ENCODE results near the gene PTGES2.
A peak's percentile ranks its signal among the peaks of the same experiment; 100 is the strongest.
"Not testable (repeated sequence)": the region's sequence is repeated elsewhere in the genome, so short reads cannot be mapped to it uniquely, and the experiment has no call there.

Gene PTGES2

DNA sequence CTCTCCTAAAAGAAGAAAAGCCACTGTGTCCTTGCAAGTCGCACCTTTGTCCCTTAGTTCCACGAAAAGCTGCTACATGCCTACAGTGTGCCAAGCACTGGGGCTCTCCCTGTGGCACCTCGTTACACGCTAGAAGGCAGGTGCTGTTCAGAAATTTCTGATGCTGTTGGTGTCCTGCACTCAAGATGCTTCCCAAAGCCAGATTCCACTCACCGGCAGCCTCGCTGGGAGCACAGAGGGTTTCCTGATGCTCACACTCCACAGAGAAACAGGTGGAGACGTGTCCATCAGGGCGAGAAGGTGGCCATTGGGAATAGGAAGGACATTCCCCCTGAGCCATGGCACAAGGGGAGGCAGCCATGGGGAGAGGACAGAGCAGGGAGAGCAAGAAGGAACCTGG, 3.8 kb upstream of the PTGES2 start:
- H3K27me3 Mint-ChIP-seq; H3K4me3 Mint-ChIP-seq; H3K9me3 Mint-ChIP-seq (ENCODE audit: low read depth); H3K27ac Mint-ChIP-seq; H3K36me3 Mint-ChIP-seq: not testable (repeated sequence)
- H3K4me1 Mint-ChIP-seq (ENCODE audit: low read depth) = peaks cover 12% of the 10 kb centered on the region

DNA sequence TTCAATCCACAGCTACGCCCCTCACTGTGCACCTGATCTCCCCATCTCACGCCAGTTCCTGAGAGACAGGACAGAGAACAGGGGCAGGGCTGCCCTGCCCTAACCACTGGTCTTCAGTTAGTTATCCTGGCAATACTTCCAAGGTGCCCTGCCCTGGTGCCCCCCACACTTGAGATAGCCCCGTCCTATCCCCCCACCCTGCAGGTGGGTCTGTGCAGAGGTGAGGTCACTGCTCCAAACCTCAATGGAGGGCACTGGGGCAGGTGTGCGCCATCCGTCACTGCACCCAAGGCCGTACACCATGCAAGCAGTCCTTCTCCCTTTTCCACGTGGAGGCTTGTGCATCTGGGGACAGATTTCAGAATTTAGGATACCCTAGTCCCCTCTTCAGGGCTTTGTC, 3.1 kb upstream of the PTGES2 start:
- H3K36me3 Mint-ChIP-seq, H3K27ac Mint-ChIP-seq: not testable (repeated sequence)

DNA sequence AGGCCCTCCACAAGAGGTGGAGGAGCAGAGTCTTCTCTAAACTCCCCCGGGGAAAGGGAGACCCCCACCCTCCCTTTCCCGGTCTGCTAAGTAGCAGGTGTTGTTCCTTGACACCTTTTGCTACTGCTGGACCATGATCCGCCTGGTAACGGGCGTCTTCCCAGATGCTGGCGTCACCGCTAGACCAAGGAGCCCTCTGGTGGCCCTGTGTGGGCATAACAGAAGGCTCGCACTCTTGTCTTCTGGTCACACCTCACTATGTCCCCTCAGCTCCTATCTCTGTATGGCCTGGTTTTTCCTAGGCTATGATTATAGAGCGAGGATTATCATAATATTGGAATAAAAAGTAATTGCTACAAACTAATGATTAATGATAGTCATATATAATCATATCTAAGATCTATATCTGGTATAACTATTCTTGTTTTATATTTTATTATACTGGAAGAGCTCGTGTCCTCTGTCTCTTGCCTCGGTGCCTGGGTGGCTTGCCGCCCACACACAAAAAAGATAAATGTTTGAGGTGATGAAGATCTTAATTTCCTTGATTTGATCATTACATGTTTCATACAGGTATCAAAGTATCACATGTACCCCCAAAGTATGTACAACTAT, 2.6 kb upstream of the PTGES2 start:
- H3K36me3 Mint-ChIP-seq; H3K27me3 Mint-ChIP-seq; H3K9me3 Mint-ChIP-seq (ENCODE audit: low read depth); H3K27ac Mint-ChIP-seq: not testable (repeated sequence)
- Mint-ChIP-seq H3K4me1 (ENCODE audit: low read depth) (peaks cover 24% of the 10 kb centered on the region), H3K4me3 (peak overlapping the region; percentile 98)

More for the DNA sequence above, 3.1 kb upstream of the PTGES2 start:
- H3K27me3 Mint-ChIP-seq; H3K9me3 Mint-ChIP-seq (ENCODE audit: low read depth); H3K4me3 Mint-ChIP-seq: not testable (repeated sequence)
- peaks cover 19% of the 10 kb centered on the region for H3K4me1 Mint-ChIP-seq (ENCODE audit: low read depth)

DNA sequence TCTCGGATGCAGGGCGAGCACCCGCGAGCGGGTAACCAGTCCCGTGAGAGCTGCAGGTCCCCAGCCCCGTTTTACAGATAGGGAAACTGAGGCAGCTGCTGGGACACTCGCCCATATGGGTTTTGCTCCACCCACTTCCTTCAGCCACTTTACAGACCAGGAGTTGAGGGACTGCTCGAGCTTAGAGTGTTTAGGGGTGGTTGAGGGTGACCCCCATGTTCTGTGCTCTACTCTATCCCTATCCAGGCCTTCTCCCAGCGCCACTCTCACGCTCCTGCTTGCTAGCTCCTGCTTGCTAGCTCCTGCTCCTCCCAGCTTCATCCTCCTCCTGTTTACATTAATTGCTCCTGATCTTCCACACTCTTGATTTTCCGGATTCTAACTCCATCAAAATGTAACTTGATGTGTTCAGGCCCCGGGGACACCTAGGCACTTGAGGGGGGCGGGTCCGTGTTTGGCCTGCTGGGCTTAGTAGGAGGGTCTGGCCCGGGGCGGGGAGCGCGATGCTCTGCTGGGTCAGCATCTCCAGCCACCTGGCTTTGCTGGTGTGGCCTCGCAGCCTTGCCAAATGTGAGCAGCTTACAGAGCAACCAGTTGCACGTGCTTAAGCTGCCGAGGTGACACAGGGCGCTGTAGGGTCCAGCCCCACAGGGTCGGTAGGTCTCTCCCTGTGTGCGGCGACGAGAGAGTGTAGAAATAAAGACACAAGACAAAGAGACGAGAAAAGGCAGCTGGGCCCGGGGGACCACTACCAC, 1.5 kb upstream of the PTGES2 start:
- Mint-ChIP-seq H3K4me1 (ENCODE audit: low read depth) (peaks cover 28% of the 10 kb centered on the region), H3K9me3 (ENCODE audit: low read depth) (no peaks in the 10 kb centered on the region)

DNA sequence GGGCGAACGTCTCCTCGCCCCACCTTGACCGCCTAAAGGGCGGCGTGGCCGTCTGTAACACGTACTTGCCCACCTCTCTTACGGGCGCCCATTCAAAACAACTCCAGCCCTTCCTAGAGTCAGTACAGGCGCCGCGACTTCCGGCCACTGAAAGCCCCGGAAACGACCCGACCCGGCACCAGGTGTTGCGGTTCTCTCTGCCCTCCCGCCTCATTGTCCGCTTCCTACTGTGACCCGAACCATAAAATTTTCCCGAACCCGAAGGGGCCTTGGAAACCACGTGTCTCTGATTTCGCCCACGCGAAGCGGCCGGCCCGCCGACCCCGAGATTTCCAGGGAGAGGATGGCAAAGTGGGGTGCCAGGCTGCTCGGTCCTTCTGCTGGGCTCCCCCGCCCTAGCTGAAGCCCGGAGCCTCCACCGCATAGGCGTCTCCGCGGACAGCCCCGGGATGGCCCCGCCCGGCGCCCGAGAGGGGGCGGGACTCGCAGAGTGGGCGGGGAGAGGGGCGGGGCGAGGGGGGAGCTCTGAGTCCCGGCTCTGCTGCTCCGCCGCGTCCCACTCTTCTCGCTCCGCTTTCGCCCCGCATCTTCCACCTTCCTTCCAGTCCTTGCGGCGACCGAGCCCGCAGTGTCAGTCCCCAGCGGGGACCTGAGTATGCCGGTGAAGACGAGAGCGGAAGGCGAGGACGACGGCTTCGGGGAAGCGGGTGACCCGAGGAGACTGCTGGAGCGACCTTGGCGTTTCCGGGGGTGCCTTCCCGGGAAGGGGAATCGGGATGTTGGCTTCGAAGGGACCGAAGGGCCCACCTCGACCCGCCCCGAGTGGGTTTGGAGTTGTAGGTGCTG, 684 bp upstream of the PTGES2 start:
- H3K4me3 Mint-ChIP-seq = peak overlapping the region; percentile 98
- H3K36me3 Mint-ChIP-seq = no peaks in the 10 kb centered on the region
- H3K27me3 Mint-ChIP-seq = no peaks in the 10 kb centered on the region
- H3K9me3 Mint-ChIP-seq (ENCODE audit: low read depth) = no peaks in the 10 kb centered on the region
- H3K4me1 Mint-ChIP-seq (ENCODE audit: low read depth) = peaks cover 28% of the 10 kb centered on the region
- peak overlapping the region; percentile 99 for H3K27ac Mint-ChIP-seq

More for the DNA sequence above, 1.5 kb upstream of the PTGES2 start:
- Mint-ChIP-seq H3K4me3 (peak overlapping the region; percentile 98), H3K27me3 (no peaks in the 10 kb centered on the region), H3K36me3 (no peaks in the 10 kb centered on the region), H3K27ac (peak overlapping the region; percentile 99)

DNA sequence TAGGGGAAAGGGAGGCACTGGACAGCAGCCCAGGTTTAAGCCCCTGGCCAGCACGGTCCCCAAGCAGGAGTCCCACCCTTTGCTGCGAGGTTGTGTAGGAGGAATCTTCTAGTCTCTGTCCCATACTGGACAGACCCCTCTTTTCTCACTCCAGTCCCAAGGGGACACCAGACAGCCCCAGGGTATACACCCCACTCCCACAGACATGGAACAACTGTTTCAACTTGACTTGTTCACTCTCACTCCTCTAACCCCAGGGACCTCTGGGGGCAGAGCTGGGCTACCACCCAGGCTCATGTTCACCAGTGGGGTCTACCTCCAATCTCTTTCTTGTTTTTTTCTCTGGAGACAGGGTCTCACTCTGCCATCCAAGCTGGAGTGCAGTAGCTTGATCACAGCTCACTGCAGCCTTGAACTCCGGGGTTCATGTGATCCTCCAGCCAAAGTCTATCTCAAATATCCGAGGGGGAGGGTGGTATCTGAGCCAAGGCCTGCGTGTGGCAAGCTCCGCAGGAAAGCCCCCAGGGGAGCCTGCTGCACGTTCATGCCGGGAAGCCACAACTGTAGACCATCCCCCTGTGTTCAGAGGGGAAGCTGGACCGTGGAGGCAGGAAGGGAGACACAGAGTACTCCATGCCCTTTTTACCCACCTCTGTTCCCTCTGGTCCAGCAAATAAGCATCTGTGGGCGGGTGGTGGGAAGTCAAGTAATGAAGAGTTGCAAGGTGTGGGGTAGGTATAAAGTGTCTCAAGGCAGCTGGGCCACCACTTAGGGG, 1.8 kb downstream of the PTGES2 start:
- peak overlapping the region; percentile 70 for H3K27ac Mint-ChIP-seq
- H3K27me3 Mint-ChIP-seq = no peaks in the 10 kb centered on the region
- peak overlapping the region; percentile 85 for H3K4me3 Mint-ChIP-seq
- H3K9me3 Mint-ChIP-seq (ENCODE audit: low read depth) = no peaks in the 10 kb centered on the region
- peaks cover 28% of the 10 kb centered on the region for H3K4me1 Mint-ChIP-seq (ENCODE audit: low read depth)
- no peaks in the 10 kb centered on the region for H3K36me3 Mint-ChIP-seq

DNA sequence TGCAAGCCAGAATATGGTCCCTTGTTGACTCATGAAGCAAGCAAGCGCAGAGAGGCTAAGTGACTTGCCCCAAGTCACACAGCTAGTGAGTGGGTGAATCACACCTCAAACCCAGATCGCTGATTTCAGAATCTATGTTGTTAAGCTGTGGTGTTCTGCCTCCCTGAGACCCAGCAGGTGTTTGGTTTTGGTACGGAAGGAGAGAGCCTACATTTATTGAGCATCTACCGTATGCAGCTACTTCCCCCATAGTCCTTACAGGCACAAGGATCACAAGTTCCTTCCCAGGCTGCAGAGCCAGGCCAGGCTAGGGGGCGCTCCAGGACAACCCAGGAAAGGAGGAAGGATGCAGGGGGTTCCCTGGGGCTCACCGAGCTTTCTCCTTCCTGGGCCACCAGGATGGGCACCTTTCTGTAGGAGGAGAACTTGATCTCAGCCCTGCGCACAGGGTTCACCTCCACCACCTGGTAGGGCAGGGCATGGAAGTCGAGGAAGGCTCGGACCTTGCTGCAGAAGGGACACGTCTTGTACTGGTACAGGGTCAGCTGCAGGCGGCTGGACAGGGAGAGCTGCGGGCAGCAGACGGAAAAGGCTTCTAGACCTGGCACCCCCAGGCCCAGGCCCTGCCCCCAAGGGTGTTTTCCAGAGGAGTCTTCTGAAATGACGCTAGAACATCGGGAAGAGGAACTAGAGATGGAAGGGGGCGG, 2.5 kb downstream of the PTGES2 start:
- no peaks in the 10 kb centered on the region for H3K27me3 Mint-ChIP-seq
- H3K4me1 Mint-ChIP-seq (ENCODE audit: low read depth) = peaks cover 27% of the 10 kb centered on the region
- peak overlapping the region; percentile 85 for H3K4me3 Mint-ChIP-seq
- no peak overlapping the region for H3K27ac Mint-ChIP-seq
- H3K36me3 Mint-ChIP-seq = no peaks in the 10 kb centered on the region
- H3K9me3 Mint-ChIP-seq (ENCODE audit: low read depth) = no peaks in the 10 kb centered on the region

DNA sequence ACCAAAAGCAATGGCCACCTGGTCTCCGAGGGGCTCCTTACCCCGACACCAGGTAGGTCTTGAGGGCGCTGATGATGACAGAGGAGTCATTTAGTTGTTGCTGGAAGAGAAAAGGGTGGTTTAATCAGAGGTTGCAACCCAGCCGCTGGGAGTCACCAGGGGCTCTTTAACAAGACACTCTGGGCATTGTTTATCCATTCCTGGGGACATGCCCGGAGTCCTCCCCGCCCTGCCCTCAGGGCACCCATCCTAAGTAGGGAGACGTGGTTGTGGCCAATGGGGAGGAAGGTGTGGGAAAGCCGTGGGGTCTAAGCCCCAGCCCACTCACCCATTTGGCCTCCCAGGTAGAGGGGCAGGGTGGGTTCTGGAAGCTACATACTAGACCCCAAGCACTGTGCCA, 3.1 kb downstream of the PTGES2 start:
- Mint-ChIP-seq H3K27ac (no peak overlapping the region), H3K36me3 (no peaks in the 10 kb centered on the region), H3K4me3 (peak overlapping the region; percentile 85)

DNA sequence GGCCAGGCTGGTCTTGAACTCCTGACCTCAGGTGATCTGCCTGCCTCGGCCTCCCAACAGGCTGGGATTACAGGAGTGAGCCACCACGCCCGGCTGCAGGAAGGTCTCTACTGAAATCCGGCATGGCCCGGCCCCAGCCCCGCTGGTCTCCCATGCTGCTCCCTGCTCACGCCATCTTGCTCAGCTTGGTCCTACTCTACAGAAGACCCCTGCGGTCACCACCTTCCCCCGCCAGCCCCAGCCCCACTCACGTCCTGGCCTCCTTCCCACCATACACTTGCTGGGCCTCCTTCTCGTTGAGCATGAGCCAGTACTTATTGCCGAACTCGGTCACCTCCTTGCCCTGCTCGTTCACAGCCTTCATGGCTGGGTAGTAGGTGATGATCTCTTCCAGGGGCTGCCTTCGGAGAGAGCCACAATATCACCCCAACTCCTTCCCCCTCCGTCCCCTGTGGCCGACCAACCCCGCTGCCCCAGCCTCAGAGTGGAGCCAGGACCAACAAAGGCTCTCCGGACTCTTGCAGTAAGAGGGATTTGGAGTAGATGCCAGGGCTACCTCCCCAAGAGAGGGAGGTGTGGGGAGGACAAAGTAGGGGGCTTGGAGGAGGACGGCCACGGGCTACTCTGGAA, 4.0 kb downstream of the PTGES2 start:
- no peak overlapping the region for H3K27ac Mint-ChIP-seq
- no peaks in the 10 kb centered on the region for H3K36me3 Mint-ChIP-seq
- no peaks in the 10 kb centered on the region for H3K27me3 Mint-ChIP-seq
- H3K4me1 Mint-ChIP-seq (ENCODE audit: low read depth) = peaks cover 19% of the 10 kb centered on the region
- no peak overlapping the region for H3K4me3 Mint-ChIP-seq
- no peaks in the 10 kb centered on the region for H3K9me3 Mint-ChIP-seq (ENCODE audit: low read depth)

More for the DNA sequence above, 3.1 kb downstream of the PTGES2 start:
- no peaks in the 10 kb centered on the region for H3K27me3 Mint-ChIP-seq
- peaks cover 24% of the 10 kb centered on the region for H3K4me1 Mint-ChIP-seq (ENCODE audit: low read depth)
- no peaks in the 10 kb centered on the region for H3K9me3 Mint-ChIP-seq (ENCODE audit: low read depth)

DNA sequence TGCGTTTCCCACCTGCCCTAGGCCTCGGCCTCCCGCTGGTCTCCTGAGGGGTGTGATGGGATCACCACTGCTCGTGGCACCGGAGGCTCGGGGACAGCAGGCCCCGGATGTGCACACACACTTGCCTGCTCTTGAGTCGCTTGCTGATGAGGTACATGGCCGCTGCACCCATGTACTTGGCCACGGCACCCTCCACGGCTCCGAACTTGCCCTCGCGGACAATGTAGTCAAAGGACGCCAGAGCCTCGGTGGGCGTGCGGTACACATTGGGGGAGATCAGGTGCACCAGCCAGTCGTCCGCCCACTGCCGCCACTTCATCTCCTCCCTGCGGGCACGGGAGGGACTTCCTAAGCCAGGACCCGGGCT, 4.7 kb downstream of the PTGES2 start:
- no peaks in the 10 kb centered on the region for H3K36me3 Mint-ChIP-seq
- H3K27me3 Mint-ChIP-seq = no peaks in the 10 kb centered on the region
- H3K4me1 Mint-ChIP-seq (ENCODE audit: low read depth) = peaks cover 19% of the 10 kb centered on the region
- no peaks in the 10 kb centered on the region for H3K9me3 Mint-ChIP-seq (ENCODE audit: low read depth)
- H3K4me3 Mint-ChIP-seq = no peak overlapping the region
- no peak overlapping the region for H3K27ac Mint-ChIP-seq

DNA sequence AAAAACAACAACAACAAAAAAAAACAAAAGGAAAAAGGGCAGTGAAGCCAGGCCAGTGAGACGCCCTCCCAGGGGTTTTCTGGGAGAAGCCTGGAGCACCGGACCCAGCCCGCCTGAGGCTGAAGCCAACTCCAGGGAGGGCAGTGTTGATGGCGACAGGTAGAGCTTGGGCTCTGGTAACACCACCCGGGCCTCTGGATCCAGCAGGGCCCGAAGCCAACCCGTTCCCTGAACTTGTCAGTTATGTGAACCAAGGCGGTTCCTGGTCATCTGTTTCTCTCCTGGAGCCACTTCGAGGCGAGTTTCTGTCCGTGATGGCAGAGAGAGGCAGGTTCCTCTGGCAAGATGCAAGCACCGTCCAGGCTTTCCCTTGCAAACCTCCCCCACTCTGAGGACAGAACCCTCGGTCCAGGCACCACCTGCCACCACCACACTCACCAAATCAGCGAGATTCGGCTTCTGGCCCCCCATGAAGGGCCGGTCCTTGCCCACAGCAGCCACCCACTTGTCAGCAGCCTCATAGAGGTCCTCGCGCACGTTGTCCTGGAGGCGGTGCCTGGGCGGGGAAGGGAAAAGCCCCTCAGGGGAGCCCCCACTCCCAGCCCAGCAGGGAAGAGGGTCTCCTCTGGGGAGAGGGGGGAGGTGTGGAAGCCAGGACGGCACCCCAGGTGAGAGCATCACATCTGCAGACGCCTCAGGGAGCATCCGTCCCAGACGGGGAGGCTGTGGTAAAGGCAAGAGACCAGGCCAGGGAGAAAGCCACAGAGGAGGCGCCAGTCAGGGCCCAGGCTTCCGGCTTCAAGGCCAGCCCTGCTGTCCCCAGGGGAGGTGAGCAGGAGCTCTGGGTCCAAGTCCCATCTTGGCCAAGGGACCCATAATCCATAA, 5.4 kb downstream of the PTGES2 start:
- Mint-ChIP-seq H3K27ac (no peak overlapping the region), H3K27me3 (no peaks in the 10 kb centered on the region), H3K4me1 (ENCODE audit: low read depth) (peaks cover 24% of the 10 kb centered on the region), H3K4me3 (no peak overlapping the region), H3K9me3 (ENCODE audit: low read depth) (no peaks in the 10 kb centered on the region), H3K36me3 (no peaks in the 10 kb centered on the region)

DNA sequence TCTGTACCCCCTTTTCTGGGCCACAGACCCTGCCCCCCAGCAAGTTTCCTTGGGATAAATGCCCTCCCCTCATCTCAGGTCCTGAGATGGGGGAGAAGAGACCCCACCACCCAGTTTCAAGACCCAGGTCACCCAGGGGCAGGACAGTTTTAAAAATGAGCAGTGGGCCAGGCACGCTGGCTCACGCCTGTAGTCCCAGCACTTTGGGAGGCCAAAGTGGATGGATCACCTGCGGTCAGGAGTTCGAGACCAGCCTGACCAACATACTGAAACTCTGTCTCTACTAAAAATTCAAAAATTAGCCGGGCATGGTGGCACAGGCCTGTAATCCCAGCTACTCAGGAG, 6.1 kb downstream of the PTGES2 start:
- H3K27ac Mint-ChIP-seq = no peak overlapping the region
- no peaks in the 10 kb centered on the region for H3K27me3 Mint-ChIP-seq
- peaks cover 24% of the 10 kb centered on the region for H3K4me1 Mint-ChIP-seq (ENCODE audit: low read depth)
- no peaks in the 10 kb centered on the region for H3K9me3 Mint-ChIP-seq (ENCODE audit: low read depth)
- H3K36me3 Mint-ChIP-seq = no peaks in the 10 kb centered on the region
- no peak overlapping the region for H3K4me3 Mint-ChIP-seq

DNA sequence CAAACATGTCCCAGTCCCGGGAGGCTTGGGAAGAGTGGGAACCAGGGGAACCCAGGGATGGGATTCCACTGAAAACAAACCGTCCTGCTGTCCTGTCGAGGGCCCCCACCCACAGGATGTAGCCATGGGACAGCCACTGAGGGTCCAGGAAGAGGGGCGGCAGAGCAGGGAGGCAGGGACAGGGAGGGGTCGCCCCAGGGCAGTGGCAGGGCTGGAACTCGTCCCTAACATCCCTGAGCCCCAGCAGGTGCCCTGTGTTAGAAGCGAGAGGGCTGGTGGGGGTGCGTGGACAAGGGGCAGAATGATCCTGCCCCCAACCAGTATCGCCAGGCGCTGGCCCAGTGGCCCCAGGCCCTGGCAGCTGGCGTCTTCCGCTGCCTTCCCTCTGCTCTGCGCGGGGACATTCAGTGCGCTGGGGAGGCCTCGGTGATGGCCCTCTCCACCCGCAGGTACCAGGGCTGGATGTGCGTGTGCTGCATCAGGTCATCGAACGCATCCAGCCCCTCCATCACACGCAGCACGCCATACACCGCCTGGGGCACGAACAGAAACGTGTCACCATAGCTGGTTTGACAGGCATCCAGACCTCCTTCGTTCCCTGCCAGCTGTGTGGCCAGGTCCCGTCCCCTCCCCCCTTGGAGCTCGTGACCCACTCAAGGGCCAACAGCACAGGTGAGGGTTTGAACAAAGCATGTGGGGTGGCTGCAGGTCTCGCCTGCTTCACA, 6.6 kb downstream of the PTGES2 start:
- Mint-ChIP-seq H3K9me3 (ENCODE audit: low read depth) (no peaks in the 10 kb centered on the region), H3K27ac (no peak overlapping the region), H3K27me3 (no peaks in the 10 kb centered on the region), H3K4me1 (ENCODE audit: low read depth) (peaks cover 19% of the 10 kb centered on the region), H3K36me3 (no peaks in the 10 kb centered on the region), H3K4me3 (no peak overlapping the region)

Measured in activated naive CD8-positive, alpha-beta T cell (primary cell).